ENCODE results near the gene ASIC3.
"Not testable (repeated sequence)": the region's sequence is repeated elsewhere in the genome, so short reads cannot be mapped to it uniquely, and the experiment has no call there.

ASIC3 gene

GRCh38 chr7:151034312-151035025 lies 13.9 kb upstream of the ASIC3 start:
- no peak for DNase-seq

DNA sequence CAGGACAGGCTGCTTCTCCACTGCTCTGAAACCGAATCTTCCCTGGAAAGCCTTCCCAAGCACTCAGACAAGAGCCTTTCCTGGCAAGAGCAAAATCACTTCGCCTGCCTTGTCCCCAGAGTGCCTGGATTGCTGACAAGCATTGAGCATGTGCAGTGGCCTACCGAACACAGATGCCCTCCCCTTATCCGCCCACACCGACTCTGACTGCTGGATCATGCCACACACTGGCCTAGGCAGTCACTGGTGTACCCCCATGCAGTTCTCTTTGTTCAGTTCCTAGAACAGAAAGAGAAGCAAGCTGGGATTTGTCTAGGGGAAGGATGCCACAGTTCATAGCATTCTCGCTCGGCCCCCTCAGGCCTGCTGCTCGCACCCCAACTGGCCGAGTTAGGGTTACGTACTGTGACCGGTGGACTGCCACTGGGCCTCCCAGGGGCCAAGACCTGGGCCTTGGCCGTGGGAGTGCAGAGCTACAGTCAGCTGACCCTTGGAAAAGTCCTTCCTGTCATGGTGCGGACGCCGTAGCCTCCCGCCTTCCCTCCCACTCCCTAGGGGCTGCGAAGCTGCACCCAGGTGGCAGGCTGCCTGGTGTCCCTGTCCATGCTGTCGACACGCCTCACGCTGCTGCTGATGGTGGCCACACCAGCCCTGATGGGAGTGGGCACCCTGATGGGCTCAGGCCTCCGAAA lies 13.2 kb upstream of the ASIC3 start:
- no peak for DNase-seq

GRCh38 chr7:151035902-151036301 lies 12.4 kb upstream of the ASIC3 start:
- DNase-seq, result no peak

DNA sequence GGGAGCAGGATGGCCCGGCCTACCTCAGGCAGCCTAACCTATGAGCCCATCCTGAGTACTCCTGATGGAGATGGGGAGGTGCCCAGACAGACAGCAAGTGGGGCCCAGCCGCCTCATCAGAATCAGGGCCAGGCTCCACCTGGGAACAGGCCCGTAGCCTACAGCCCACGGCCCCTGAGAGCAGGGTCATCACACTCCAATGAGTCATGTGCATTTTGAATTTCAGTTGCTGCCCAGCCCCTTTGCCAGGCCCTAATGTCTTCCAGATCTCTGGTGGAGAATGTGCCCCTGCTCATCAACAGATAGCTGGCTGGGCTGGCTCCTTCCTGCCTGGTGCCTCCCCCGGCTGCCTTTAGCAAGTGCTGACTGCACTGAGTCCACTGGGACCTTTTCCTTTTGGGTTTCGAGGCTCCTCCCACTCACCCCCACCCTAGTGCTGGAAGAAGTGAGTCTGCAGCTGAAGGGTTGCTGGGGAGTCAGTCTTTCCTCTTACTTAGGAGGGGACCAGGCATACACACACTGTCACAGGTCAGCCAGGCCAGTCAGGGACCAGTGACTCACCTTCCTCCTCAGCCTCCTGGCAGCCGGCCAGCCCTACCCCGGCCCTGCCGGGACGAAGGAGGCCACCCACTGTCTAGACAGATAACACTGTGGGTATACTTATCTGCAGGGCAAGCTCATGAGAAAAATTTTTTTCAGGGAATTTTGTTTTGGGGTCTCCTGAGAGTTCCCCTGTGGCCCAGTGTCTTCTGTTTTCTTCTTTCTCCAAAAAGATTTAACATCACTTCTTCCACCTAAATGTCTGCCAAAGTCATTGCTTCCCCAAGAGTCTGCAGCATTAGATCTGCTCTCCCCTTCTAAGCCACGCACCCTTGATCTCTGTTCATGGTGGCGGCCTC lies 9.1 kb upstream of the ASIC3 start:
- DNase-seq, result peak; percentile 92

DNA sequence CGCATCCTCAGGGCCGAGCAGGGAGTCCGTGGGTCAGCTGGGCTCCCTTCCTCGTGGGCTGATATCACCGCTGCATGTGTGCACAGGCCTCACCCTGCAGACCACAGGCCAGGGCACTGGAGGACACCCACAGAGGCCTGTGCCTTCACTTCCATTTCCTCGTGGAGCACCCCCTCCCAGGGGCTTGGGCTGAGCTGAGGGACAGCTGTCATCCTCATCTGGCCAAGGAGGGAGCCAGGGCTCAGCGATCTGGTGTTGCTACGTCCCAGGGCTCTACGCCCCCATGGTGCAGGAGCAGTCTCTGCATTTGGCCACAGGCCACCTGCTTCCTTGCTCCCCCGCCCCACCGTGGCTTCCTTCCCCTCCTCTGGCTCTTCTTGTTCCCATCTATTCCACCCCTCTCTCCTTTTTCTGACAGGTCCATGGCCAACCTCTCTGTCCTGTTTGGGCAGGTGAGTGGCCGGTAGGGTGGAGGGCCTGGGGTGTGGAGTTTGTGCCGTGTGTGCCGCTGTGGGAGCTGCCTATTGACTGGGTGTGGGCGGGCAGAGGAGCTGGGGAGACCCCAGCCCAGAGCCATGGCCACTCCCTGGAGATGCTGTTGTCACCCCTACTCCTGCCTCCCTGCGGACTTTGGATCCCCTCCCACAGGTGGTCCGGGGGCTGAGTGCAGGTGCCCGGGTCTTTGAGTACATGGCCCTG lies 8.3 kb upstream of the ASIC3 start:
- DNase-seq, result no peak

- no peak for DNase-seq
Observed at GRCh38 chr7:151040616-151041375, 7.5 kb upstream of the ASIC3 start.

- DNase-seq, result not testable (repeated sequence)
Observed at GRCh38 chr7:151043449-151043848, 4.9 kb upstream of the ASIC3 start.

DNA sequence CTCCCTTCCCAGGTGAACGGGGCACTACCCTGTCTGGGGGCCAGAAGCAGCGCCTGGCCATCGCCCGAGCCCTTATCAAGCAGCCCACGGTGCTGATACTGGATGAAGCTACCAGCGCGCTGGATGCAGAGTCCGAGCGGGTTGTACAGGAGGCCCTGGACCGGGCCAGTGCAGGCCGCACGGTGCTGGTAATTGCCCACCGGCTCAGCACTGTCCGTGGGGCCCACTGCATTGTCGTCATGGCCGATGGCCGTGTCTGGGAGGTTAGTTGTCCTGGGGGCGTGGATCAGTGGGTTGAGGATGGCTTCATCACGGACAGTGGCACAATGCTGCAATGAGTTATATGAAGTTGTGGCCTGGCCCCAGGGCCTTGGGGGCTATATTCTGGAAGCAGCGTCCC lies 4.4 kb upstream of the ASIC3 start:
- DNase-seq, result no peak

- no peak for DNase-seq
Observed at GRCh38 chr7:151045262-151045661, 3.1 kb upstream of the ASIC3 start.

DNA sequence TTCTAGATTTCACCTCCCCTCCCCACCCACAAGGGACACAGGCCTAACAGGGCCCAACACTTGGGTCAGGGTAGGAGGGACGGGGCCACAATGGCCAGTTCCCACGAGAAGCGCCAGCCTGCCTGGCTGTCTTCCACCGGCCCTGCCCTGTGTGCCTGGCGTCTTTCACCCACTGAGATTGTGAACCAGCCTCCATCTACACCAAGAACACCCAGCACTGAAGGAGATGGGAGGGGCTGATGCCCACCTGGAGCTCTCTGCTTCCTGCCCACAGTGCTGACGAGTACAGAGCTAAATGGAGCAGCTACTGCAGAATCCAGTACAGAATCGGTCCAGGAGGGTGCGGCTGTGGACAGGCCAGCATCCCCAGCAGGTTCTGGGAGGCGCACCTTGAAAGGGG lies 2.4 kb upstream of the ASIC3 start:
- DNase-seq, result no peak

DNA sequence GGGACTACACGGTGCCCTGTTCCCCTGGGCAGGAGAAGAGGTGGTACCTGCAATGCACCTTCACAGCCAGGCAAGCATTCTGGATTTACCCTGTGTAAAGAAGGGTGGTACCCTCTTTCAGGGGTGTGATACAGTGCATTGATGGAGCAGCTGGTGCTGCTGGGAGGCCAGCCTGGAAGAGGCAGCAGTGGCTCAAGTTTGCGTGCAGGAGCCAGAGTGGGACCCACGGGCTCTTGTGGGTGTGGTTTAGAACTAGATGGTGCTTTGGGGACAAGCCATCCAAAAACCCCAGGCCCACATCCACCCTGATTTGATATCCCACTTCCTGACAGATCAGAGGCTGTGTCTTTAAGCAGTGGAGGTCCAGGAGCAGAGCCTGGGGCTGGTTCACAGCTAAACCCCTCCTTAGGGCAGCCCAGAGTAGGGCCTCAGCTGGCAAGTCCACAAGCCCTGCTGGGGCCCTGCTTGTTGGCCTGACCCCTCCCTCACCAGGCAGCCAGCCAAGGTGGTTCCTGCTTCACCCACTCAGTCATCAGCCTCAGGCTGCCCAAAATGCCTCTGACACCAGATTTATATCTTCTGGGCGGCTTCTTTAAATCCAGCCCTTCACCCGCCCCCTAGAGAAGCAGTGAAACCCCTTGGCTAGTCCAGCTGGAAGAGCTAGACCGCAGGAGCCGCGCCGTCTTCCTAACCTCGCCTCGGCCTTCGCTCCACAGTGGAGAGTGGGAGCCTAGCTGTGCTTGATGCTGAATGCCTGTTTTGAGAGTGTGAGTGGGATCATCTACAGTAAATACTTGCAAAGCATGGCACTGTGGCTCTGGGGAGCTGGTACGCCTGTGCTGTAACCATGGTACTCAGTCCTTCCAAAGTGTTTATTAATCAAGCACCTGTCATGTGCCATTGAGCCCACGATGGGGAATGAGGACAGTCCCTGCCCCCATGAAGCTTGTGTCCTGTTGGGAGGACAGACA lies 1.4 kb upstream of the ASIC3 start:
- peak; percentile 54 for DNase-seq

DNA sequence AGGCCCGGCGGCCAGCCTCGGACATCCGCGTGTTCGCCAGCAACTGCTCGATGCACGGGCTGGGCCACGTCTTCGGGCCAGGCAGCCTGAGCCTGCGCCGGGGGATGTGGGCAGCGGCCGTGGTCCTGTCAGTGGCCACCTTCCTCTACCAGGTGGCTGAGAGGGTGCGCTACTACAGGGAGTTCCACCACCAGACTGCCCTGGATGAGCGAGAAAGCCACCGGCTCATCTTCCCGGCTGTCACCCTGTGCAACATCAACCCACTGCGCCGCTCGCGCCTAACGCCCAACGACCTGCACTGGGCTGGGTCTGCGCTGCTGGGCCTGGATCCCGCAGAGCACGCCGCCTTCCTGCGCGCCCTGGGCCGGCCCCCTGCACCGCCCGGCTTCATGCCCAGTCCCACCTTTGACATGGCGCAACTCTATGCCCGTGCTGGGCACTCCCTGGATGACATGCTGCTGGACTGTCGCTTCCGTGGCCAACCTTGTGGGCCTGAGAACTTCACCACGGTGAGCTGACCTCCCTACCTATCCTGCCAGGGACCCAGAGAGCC lies 656 bp downstream of the ASIC3 start:
- DNase-seq, result no peak

- DNase-seq, result no peak
Observed at GRCh38 chr7:151051108-151051507, 2.8 kb downstream of the ASIC3 start.

DNA sequence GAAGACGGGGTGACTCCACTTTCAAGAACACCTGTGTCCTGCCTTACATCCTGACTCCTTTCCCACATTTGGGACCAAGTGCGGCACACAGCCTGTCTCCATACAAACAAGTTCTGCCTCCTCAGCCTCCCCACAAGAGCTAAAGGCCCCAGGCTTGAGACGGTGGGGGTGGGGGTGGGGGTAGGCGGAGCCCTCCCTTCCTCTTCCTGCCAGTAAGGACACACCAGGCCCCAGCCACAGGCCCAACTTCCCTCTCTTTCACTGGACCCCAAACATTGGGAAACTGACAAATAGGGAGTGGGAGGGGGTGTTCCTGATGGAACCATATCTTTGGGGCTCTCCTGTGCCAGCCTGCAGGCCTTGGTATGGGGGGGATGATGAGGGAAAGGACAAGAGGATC lies 4.8 kb downstream of the ASIC3 start:
- no peak for DNase-seq

- DNase-seq, result no peak
Observed at GRCh38 chr7:151053751-151054150, 5.4 kb downstream of the ASIC3 start.

GRCh38 chr7:151056283-151056665 lies 7.9 kb downstream of the ASIC3 start:
- DNase-seq, result no peak

DNA sequence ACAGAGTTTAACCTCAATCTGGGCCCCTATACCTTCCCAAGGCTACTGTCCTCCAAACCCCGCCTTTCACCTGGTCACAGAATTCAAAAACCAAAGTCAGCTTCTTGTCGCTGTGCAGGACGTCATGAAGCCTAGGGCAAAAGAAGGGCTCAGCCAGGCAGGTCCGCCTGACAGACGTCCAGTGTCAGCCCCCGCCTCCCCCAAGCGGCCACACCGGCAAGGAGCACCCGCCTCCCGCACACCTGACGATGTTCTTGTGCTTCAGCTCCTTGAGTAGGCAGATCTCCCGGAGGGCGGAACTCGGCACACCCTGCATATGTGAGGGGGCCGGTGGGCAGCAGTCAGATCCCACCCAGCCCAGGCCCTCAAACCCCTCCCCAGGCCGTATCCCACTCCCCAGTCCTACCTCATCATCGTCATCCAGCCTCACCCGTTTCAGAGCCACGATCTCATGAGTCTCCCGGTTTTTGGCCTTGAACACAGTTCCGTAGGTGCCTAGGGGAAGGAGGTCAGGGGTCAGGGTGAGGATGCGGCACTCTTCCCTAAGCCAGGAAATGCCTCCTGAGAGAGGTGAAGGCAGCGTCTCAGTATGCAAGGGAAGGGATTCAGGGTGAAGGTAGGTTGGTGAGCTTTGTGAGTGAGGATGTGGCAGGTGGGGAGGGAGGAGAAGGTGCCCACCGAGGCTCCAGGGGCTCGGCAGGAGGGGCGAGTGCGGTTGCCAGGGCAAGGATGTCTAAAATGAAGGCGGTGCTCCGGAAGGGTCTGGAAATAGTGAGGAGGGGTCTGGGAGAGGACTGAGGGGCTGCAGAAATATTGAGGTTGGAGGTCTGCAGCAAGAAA lies 8.6 kb downstream of the ASIC3 start:
- DNase-seq, result no peak

GRCh38 chr7:151057506-151057988 lies 9.2 kb downstream of the ASIC3 start, which contains the start of gene CDK5:
CDK5 (minus strand) TSS chr7:151057897; CDS start chr7:151057848, 49 bp downstream.
- DNase-seq, result no peak

Data from RPMI8226 (cell line).